ENCODE data around the gene PAK5.
A peak's percentile ranks its signal among the peaks of the same experiment; 100 is the strongest.

PAK5 gene

DNA sequence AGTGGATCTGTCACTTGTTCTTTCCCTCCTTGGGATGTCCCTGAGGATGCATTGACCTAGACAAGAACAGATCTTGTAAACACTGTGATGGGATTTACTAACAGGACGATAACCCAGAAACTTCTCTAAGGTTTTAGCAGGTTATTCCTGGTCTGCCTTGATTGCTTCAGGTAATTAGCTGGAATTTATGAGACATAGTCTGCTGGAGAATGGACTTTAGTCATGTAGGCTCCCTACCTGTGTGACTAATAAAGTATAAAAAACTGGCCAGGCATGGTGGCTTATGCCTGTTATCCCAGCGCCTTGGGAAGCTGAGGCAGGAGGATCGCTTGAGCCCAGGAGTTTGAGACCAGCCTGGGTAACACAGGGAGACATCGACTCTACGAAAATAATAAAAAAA lies 96.1 kb downstream of the PAK5 start:
- Mint-ChIP-seq H3K27me3 (no peaks in the 10 kb centered on the region), H3K4me1 (no peaks in the 10 kb centered on the region), H3K9me3 (peaks cover 8 to 23% of the 10 kb centered on the region in 2 donors), H3K27ac (no peak overlapping the region), H3K4me3 (no peak overlapping the region)
- DNase-seq (no peak), ATAC-seq (no peak)

GRCh38 chr20:9741996-9742395 lies 96.9 kb downstream of the PAK5 start:
- Mint-ChIP-seq H3K9me3 (peaks cover 7 to 24% of the 10 kb centered on the region in 2 donors), H3K27me3 (no peaks in the 10 kb centered on the region), H3K27ac (no peak overlapping the region), H3K4me1 (no peaks in the 10 kb centered on the region), H3K4me3 (no peak overlapping the region)
- DNase-seq, result no peak
- ATAC-seq, result no peak

DNA sequence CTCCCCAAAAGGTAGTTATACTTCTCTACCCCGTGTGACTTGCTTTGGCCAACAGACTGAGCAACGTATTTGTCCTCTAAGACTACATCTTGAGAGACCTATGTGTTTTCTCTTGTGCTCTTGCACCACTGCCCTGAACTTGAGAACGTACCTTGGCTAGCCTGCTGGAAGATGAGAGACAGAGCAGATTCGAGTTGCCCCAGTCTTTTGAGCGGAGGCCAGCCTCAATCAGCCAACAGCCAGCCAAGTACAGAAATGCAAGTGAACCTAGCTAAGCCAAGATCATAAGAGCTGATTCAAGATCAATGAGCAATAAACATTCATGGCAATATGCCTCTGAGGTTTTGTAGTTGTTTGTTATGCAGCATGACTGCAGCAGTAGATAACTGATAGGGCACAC lies 98.4 kb downstream of the PAK5 start:
- ATAC-seq, result no peak
- H3K27me3 Mint-ChIP-seq, result no peaks in the 10 kb centered on the region
- DNase-seq, result no peak
- no peaks in the 10 kb centered on the region for H3K4me1 Mint-ChIP-seq
- H3K9me3 Mint-ChIP-seq, result peaks cover 9 to 25% of the 10 kb centered on the region in 2 donors
- no peak overlapping the region for H3K27ac Mint-ChIP-seq
- H3K4me3 Mint-ChIP-seq, result no peak overlapping the region

DNA sequence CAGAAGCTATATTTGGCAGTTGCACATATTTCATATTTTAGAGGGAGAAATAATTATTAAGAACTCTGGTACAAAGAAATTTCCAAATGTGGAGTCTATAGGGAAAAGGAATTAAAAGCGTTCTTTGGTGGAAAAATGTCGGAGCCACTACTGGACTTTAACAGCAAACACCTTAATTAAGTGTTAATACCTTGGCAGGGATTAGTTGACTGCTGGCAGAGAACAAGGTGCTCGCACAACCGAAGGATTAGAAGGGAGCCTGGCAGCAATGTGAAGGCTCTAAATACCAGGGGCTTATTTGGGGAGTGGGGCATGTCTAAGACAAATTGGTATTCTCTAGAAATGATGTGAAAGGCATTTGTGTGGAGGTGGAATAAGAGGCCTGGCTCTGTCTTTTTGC lies 98.9 kb downstream of the PAK5 start:
- ATAC-seq (no peak), DNase-seq (no peak)
- H3K4me3 Mint-ChIP-seq, result no peak overlapping the region
- peaks cover 13 to 25% of the 10 kb centered on the region in 2 donors for H3K9me3 Mint-ChIP-seq
- H3K27ac Mint-ChIP-seq, result no peak overlapping the region
- no peaks in the 10 kb centered on the region for H3K27me3 Mint-ChIP-seq
- no peaks in the 10 kb centered on the region for H3K4me1 Mint-ChIP-seq

DNA sequence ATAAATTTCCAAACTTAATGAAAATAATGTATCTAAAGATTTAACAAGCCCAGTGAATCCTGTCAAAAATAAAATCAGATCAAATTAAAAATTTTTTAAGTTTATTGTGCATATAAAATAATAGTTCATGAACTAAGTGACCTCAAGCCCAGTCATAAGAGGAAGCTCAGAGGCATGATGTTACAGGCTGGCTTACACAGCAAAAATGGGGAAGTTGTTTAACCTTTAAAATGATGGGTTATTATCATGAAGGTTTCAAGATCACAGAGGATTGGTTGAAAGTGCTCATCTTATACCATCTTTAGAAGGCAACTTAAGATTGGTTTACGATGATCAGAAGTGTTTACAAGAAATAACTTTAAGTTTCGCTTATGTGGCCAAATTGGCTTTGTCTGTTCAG lies 102.5 kb downstream of the PAK5 start:
- no peak for DNase-seq
- no peaks in the 10 kb centered on the region for H3K27me3 Mint-ChIP-seq

GRCh38 chr20:9723501-9724202 lies 115.2 kb downstream of the PAK5 start:
- peaks cover 5 to 18% of the 10 kb centered on the region in 2 donors for H3K9me3 Mint-ChIP-seq
- no peaks in the 10 kb centered on the region for H3K27me3 Mint-ChIP-seq
- DNase-seq (no peak), ATAC-seq (no peak)
- no peaks in the 10 kb centered on the region for H3K4me1 Mint-ChIP-seq
- H3K27ac Mint-ChIP-seq, result no peak overlapping the region
- H3K4me3 Mint-ChIP-seq, result no peak overlapping the region

More for the DNA sequence above, 102.5 kb downstream of the PAK5 start:
- ATAC-seq, result no peak
- H3K4me3 Mint-ChIP-seq, result no peak overlapping the region
- H3K9me3 Mint-ChIP-seq, result peaks cover 25% of the 10 kb centered on the region in 2 donors
- no peaks in the 10 kb centered on the region for H3K4me1 Mint-ChIP-seq
- H3K27ac Mint-ChIP-seq, result no peak overlapping the region

- ATAC-seq (no peak), DNase-seq (no peak)
- H3K4me3 Mint-ChIP-seq, result no peak overlapping the region
- no peaks in the 10 kb centered on the region for H3K27me3 Mint-ChIP-seq
- peaks cover 3 to 5% of the 10 kb centered on the region in 2 donors for H3K9me3 Mint-ChIP-seq
- no peaks in the 10 kb centered on the region for H3K4me1 Mint-ChIP-seq
- H3K27ac Mint-ChIP-seq, result no peak overlapping the region
These were observed 127.0 kb downstream of the PAK5 start for GRCh38 chr20:9711872-9712271.

DNA sequence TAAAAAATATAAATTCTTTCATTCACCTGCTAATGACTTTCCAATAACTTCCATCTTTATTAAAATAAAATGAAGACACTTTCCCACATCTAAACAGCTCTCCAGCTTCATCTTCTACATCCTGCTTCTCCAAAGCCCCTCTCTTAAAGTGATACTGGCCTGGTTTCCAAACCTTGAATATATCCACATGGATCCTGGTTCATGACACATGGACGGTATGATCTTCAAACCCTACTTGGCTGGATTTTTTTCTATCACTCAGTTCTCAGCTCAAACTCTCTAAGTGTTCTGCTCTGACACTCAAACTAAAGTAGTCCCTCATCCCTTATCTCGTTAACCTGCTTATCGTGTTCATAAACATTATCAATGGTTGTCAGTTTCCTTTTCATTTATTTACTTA lies 128.2 kb downstream of the PAK5 start:
- no peak for DNase-seq
- Mint-ChIP-seq H3K4me1 (no peaks in the 10 kb centered on the region), H3K4me3 (no peak overlapping the region), H3K9me3 (peaks cover 5 to 7% of the 10 kb centered on the region in 2 donors), H3K27ac (no peak overlapping the region), H3K27me3 (no peaks in the 10 kb centered on the region)
- no peak for ATAC-seq

- H3K4me1 Mint-ChIP-seq, result no peaks in the 10 kb centered on the region
- ATAC-seq (no peak), DNase-seq (no peak)
- no peak overlapping the region for H3K4me3 Mint-ChIP-seq
- H3K27me3 Mint-ChIP-seq, result no peaks in the 10 kb centered on the region
- peaks cover 5 to 15% of the 10 kb centered on the region in 2 donors for H3K9me3 Mint-ChIP-seq
- no peak overlapping the region for H3K27ac Mint-ChIP-seq
These were observed 133.0 kb downstream of the PAK5 start for GRCh38 chr20:9705722-9706476.

DNA sequence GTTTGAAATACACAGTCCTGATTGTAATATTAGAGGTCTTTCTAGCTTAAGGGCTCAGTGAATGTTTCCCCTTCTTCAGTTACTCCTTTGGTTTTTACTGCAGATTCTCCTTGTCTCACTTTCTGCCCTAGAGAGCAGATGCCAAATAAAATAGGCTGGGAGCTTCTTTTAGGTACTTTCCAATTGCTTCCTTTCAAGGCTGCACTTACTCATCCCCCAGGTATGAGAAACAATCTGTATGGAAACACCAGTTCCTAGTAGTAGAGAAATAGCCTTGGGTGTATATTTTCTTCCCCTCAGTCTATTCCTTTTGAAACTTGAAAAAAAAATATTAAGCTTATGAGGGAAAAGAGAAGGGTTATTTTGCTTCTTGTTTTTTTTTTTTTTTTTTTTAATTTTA lies 139.7 kb downstream of the PAK5 start:
- H3K4me1 Mint-ChIP-seq, result no peaks in the 10 kb centered on the region
- H3K27ac Mint-ChIP-seq, result no peak overlapping the region
- ATAC-seq, result no peak

DNA sequence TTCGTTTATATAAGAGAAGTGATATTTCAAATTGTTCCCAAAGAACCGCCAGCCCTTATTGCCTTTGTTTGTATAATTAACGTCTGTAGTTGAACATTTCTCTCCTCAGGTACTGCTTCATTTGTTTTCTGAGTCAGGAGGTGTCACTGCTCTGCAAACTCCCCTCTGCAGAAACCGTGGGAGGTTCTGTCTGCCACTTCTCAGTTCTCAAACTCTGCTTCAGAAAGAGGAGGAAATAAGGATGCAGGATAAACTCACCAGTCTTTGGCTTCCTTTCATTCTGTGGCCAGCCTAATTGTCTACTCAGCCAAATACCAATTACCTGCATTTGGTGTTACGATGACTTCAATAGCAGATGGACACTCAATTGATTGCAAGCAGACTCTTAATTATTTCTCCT lies 149.8 kb downstream of the PAK5 start:
- no peaks in the 10 kb centered on the region for H3K4me1 Mint-ChIP-seq
- H3K27ac Mint-ChIP-seq, result no peak overlapping the region
- DNase-seq (no peak), ATAC-seq (no peak)
- no peak overlapping the region for H3K4me3 Mint-ChIP-seq
- no peaks in the 10 kb centered on the region for H3K27me3 Mint-ChIP-seq
- H3K9me3 Mint-ChIP-seq, result peaks cover 4 to 7% of the 10 kb centered on the region in 2 donors

More for the DNA sequence above, 139.7 kb downstream of the PAK5 start:
- H3K9me3 Mint-ChIP-seq, result peaks cover 0 to 11% of the 10 kb centered on the region in 2 donors
- no peak overlapping the region for H3K4me3 Mint-ChIP-seq
- DNase-seq, result no peak
- H3K27me3 Mint-ChIP-seq, result no peaks in the 10 kb centered on the region

GRCh38 chr20:9686866-9687265 lies 152.0 kb downstream of the PAK5 start:
- H3K4me1 Mint-ChIP-seq, result no peaks in the 10 kb centered on the region
- H3K27me3 Mint-ChIP-seq, result no peaks in the 10 kb centered on the region
- ATAC-seq (no peak), DNase-seq (no peak)
- no peak overlapping the region for H3K27ac Mint-ChIP-seq
- H3K4me3 Mint-ChIP-seq, result no peak overlapping the region
- H3K9me3 Mint-ChIP-seq, result peaks cover 4 to 7% of the 10 kb centered on the region in 2 donors

DNA sequence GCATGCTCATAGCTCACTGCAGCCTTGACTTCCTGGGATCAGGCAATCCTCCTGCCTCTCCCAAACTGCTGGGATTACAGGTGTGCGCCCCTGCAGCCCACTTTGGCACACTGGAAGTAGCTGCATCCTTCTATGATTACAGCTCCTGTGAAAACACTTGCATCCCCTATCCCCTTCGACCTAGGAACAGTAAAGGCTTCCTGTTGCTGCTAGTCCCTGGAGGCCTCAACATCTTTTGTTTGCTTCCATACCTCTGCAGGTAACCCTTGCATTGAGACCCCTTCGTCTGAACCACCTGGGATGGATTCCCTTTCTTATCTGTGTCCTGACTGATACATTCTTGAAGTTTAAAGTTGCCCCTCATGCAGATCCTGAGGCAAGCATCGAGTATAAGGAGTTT lies 152.4 kb downstream of the PAK5 start:
- Mint-ChIP-seq H3K27me3 (no peaks in the 10 kb centered on the region), H3K9me3 (peaks cover 4 to 7% of the 10 kb centered on the region in 2 donors), H3K4me1 (no peaks in the 10 kb centered on the region), H3K4me3 (no peak overlapping the region), H3K27ac (peak overlapping the region in 1 of 2 donors; percentile 42)
- DNase-seq (no peak), ATAC-seq (no peak)

- Mint-ChIP-seq H3K9me3 (peaks cover 4 to 7% of the 10 kb centered on the region in 2 donors), H3K27ac (no peak overlapping the region), H3K27me3 (no peaks in the 10 kb centered on the region), H3K4me3 (no peak overlapping the region), H3K4me1 (no peaks in the 10 kb centered on the region)
- DNase-seq, result no peak
- no peak for ATAC-seq
These were observed 152.9 kb downstream of the PAK5 start for GRCh38 chr20:9686001-9686400.

GRCh38 chr20:9685011-9685410 lies 153.9 kb downstream of the PAK5 start:
- Mint-ChIP-seq H3K27ac (no peak overlapping the region), H3K9me3 (peaks cover 0 to 7% of the 10 kb centered on the region in 2 donors), H3K27me3 (no peaks in the 10 kb centered on the region), H3K4me3 (no peak overlapping the region), H3K4me1 (no peaks in the 10 kb centered on the region)
- DNase-seq (no peak), ATAC-seq (no peak)

GRCh38 chr20:9677100-9677623 lies 161.7 kb downstream of the PAK5 start:
- Mint-ChIP-seq H3K9me3 (no peaks in the 10 kb centered on the region), H3K4me3 (no peak overlapping the region), H3K27me3 (no peaks in the 10 kb centered on the region), H3K27ac (no peak overlapping the region), H3K4me1 (no peaks in the 10 kb centered on the region)
- ATAC-seq, result no peak
- DNase-seq, result no peak
